HCT116 (cell line): Measurements from ENCODE around the gene EDNRA. TPM values are rescaled to one million over a fixed set of nuclear protein-coding genes. Genes with fewer than 3 reads are reported as not detected.

Experiments
- ATAC-seq: fragments of 200-7000 bp; cut with Tn5 transposase; 2 replicates; pipeline ENCODE4 v1.9.1; 2020; ENCODE audit warnings: mild to moderate bottlenecking, moderate library complexity
- BruUV-seq: library from RNA; stranded (reverse); fragments of 400-500 nt; replicated peaks from 2 replicates; lab custom pipeline; 2021; lab: Mats Ljungman, UMichigan
- CTCF ChIA-PET: fragments of 300-600 bp; sonication (Branson Sonifier 250); formaldehyde crosslinking; loops from one replicate; lab custom pipeline; 2021; ENCODE audit warnings: antibody characterized with exemption; lab: Charles Lee
- POLR2A ChIA-PET: fragments of 300-600, 350-600 bp; sonication (Branson Sonifier 250); formaldehyde crosslinking; loops from one replicate; lab custom pipeline; 2021; ENCODE audit warnings: antibody characterized with exemption; lab: Charles Lee
- RAD21 ChIA-PET, 2 experiments: fragments of 300-600 bp; sonication (Branson Sonifier 250); formaldehyde crosslinking; loops; one replicate each; lab custom pipeline; 2023; ENCODE audit warnings: low total read pairs in 2 of 2; ENCODE audit not compliant: uncharacterized antibody in 2 of 2, unreplicated experiment in 2 of 2, low non-redundant PET in 1 of 2; lab: Charles Lee
- DNase-seq: peaks from one replicate; pipeline ENCODE4 v3.0.0-alpha.2; 2010; ENCODE audit warnings: low read depth, low spot score
- H2AFZ ChIP-seq: fragments of 200-600 bp; shearing (Covaris generic), sonication (generic); 2 replicates; pipeline ENCODE4 v1.6.1; 2017; ENCODE audit warnings: low read depth, mixed run types, mixed read lengths, antibody characterized with exemption, low read length; ENCODE audit not compliant: poor library complexity, severe bottlenecking
- H3K27ac ChIP-seq: 2 replicates; pipeline ENCODE4 v1.5.1; 2012; ENCODE audit warnings: low read depth, low read length
- H3K27me3 ChIP-seq: fragments of 200-600 bp; sonication (generic); 2 replicates; pipeline ENCODE4 v1.6.1; 2016; ENCODE audit warnings: mixed run types, low read length, mixed read lengths; ENCODE audit not compliant: insufficient read depth
- H3K36me3 ChIP-seq, 2 experiments: fragments of 200-500 bp in 1 of 2; fragments of 200-600 bp in 1 of 2; sonication (Bioruptor generic) in 1 of 2; sonication (generic) in 1 of 2; 2 replicates each; pipeline versions ENCODE4 v1.5.1 to v1.6.1; 2014 to 2016; ENCODE audit warnings: low read length in 2 of 2, inconsistent platforms in 1 of 2, mixed read lengths in 1 of 2, mixed run types in 1 of 2; ENCODE audit not compliant: insufficient read depth in 2 of 2, control insufficient read depth in 1 of 2
- H3K4me1 ChIP-seq, 2 experiments: fragments of 200-600 bp in 1 of 2; sonication (generic) in 1 of 2; 2 replicates each; pipeline versions ENCODE4 v1.5.1 to v1.6.1; 2012 to 2017; ENCODE audit warnings: low read length in 2 of 2, inconsistent platforms in 1 of 2, mild to moderate bottlenecking in 1 of 2, mixed read lengths in 1 of 2, mixed run types in 1 of 2, moderate library complexity in 1 of 2; ENCODE audit not compliant: insufficient read depth in 2 of 2, control insufficient read depth in 1 of 2
- H3K4me2 ChIP-seq: fragments of 200-600 bp; sonication (generic); 2 replicates; pipeline ENCODE4 v1.6.1; 2017; ENCODE audit warnings: mixed run types, low read length, mixed read lengths
- H3K4me3 ChIP-seq, 2 experiments: fragments of 200-600 bp in 1 of 2; sonication (generic) in 1 of 2; replicated peaks in 1 of 2; 2 replicates each; pipeline ENCODE4 v1.5.1; 2011 to 2016; ENCODE audit warnings: low read length in 2 of 2, control low read depth in 1 of 2, low read depth in 1 of 2, mild to moderate bottlenecking in 1 of 2, mixed read lengths in 1 of 2, mixed run types in 1 of 2
- H3K79me2 ChIP-seq: fragments of 200-600 bp; sonication (generic); 2 replicates; pipeline ENCODE4 v1.6.1; 2017; ENCODE audit warnings: mild to moderate bottlenecking, mixed run types, low read length, moderate library complexity, mixed read lengths; ENCODE audit not compliant: insufficient read depth
- H3K9ac ChIP-seq: fragments of 200-600 bp; sonication (generic); 2 replicates; pipeline ENCODE4 v1.6.1; 2016; ENCODE audit warnings: low read length, mixed read lengths
- H3K9me2 ChIP-seq: fragments of 200-600 bp; sonication (generic), shearing (Covaris generic); 2 replicates; pipeline ENCODE4 v1.6.1; 2017; ENCODE audit warnings: mixed run types, mild to moderate bottlenecking, moderate library complexity; ENCODE audit not compliant: insufficient read depth
- H3K9me3 ChIP-seq, 2 experiments: fragments of 200-500 bp in 1 of 2; fragments of 200-600 bp in 1 of 2; sonication (Bioruptor generic) in 1 of 2; sonication (generic) in 1 of 2; 2 replicates each; pipeline ENCODE4 v1.6.1; 2014 to 2017; ENCODE audit warnings: low read length in 2 of 2, mixed read lengths in 2 of 2, inconsistent platforms in 1 of 2, low read depth in 1 of 2, mild to moderate bottlenecking in 1 of 2, mixed run types in 1 of 2, moderate library complexity in 1 of 2; ENCODE audit not compliant: control insufficient read depth in 1 of 2, insufficient read depth in 1 of 2
- H4K20me1 ChIP-seq: fragments of 200-600 bp; sonication (generic), shearing (Covaris generic); 2 replicates; pipeline ENCODE4 v1.6.1; 2017; ENCODE audit warnings: mixed run types, mild to moderate bottlenecking, moderate library complexity; ENCODE audit not compliant: insufficient read depth
- CBX3 ChIP-seq: IDR thresholded peaks from 2 replicates; pipeline ENCODE4 v1.6.1; 2012; ENCODE audit warnings: low read depth
- EGR1 ChIP-seq: IDR thresholded peaks from 2 replicates; pipeline ENCODE4 v1.6.1; 2012; ENCODE audit warnings: low read depth
- EZH2 ChIP-seq: fragments of 200-600 bp; sonication (generic); IDR thresholded peaks from 2 replicates; pipeline ENCODE4 v1.6.1; 2017; ENCODE audit warnings: antibody characterized with exemption, mixed run types
- EZH2phosphoT487 ChIP-seq: fragments of 200-600 bp; IDR thresholded peaks from 2 replicates; pipeline ENCODE4 v1.6.1; 2018; ENCODE audit warnings: antibody characterized with exemption, borderline replicate concordance
- POLR2A ChIP-seq: IDR thresholded peaks from 2 replicates; pipeline ENCODE4 v1.7.0; 2011; ENCODE audit warnings: borderline replicate concordance; ENCODE audit not compliant: insufficient read depth, insufficient read length; ENCODE audit errors: extremely low read depth
- POLR2AphosphoS5 ChIP-seq: IDR thresholded peaks from 2 replicates; pipeline ENCODE4 v1.6.1; 2011; ENCODE audit warnings: mild to moderate bottlenecking, low read depth, low read length, moderate library complexity
- REST ChIP-seq: IDR thresholded peaks from 2 replicates; pipeline ENCODE4 v1.6.1; 2012; ENCODE audit warnings: low read depth
- SIN3A ChIP-seq: IDR thresholded peaks from 2 replicates; pipeline ENCODE4 v1.6.1; 2012; ENCODE audit warnings: low read depth
- SRF ChIP-seq: IDR thresholded peaks from 2 replicates; pipeline ENCODE4 v1.6.1; 2012; ENCODE audit warnings: low read depth
- TCF7L2 ChIP-seq: IDR thresholded peaks from 2 replicates; pipeline ENCODE4 v1.7.0; 2011; ENCODE audit warnings: borderline replicate concordance, inconsistent platforms; ENCODE audit not compliant: insufficient read depth, insufficient read length; ENCODE audit errors: extremely low read depth
- ZBTB33 ChIP-seq: IDR thresholded peaks from 2 replicates; pipeline ENCODE4 v1.6.1; 2011; ENCODE audit warnings: mild to moderate bottlenecking, low read length, moderate library complexity; ENCODE audit not compliant: insufficient replicate concordance; ENCODE audit errors: extremely low read depth
- ZFX ChIP-seq: fragments of 450-650 bp; IDR thresholded peaks from 2 replicates; pipeline ENCODE4 v1.6.1; 2017
- ZNF274 ChIP-seq: fragments of 200-500 bp; sonication (Bioruptor generic); IDR thresholded peaks from 2 replicates; pipeline ENCODE4 v1.6.1; 2014; ENCODE audit warnings: mild to moderate bottlenecking, low read depth, low read length, inconsistent platforms
- intact Hi-C: fragments of 100-400 bp; cut with micrococcal nuclease; formaldehyde crosslinking; loops from 2 replicates; pipeline ENCODE4 v1.10.0; 2022
- total RNA-seq: library from RNA; stranded (reverse); gene quantifications from one replicate; pipeline ENCODE4 v1.2.1, GENCODE V29; 2021; ENCODE audit not compliant: unreplicated experiment
- TF ChIP-seq, protein P1 (sequence below): IDR thresholded peaks from 2 replicates; pipeline ENCODE4 v1.6.1; 2012

EDNRA gene
- total RNA-seq, 1 experiment from 2014 or later: 2.0 TPM

- Histone ChIP-seq H3K4me2 (no peak overlapping the region), H2AFZ (no peak overlapping the region), H3K27ac (no peak overlapping the region), H3K9me2 (no peaks in the 10 kb centered on the region), H3K4me3 (no peak overlapping the region), H3K9me3 (no peaks in the 10 kb centered on the region), H3K36me3 (no peaks in the 10 kb centered on the region), H3K4me1 (no peaks in the 10 kb centered on the region), H3K9ac (no peak overlapping the region), H3K79me2 (no peaks in the 10 kb centered on the region), H4K20me1 (no peaks in the 10 kb centered on the region), H3K27me3 (no peaks in the 10 kb centered on the region)
- RAD21 ChIA-PET: no interaction called here
- POLR2A ChIA-PET: no interaction called here
- CTCF ChIA-PET: interaction anchor here (1.9 kb wide), 1 partner anchor 21 kb away, joined by 5 read pairs; no protein-coding TSS in a partner anchor
- no TSS peak for BruUV-seq
- DNase-seq (no peak), ATAC-seq (no peak)
- intact Hi-C loops: no loop called here
- TF ChIP-seq SRF (no peak), ZBTB33 (no peak), EGR1 (no peak), EZH2phosphoT487 (no peak), POLR2AphosphoS5 (no peak), SIN3A (no peak), POLR2A (no peak), ZNF274 (no peak), REST (no peak), CBX3 (no peak), EZH2 (no peak), TCF7L2 (no peak), ZFX (no peak)
- TF ChIP-seq, protein P1, sequence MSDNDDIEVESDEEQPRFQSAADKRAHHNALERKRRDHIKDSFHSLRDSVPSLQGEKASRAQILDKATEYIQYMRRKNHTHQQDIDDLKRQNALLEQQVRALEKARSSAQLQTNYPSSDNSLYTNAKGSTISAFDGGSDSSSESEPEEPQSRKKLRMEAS: no peak
These were observed 59.1 kb downstream of the EDNRA start for GRCh38 chr4:147539959-147540358.
